Measurements from ENCODE around the gene RAB8B. TPM values are rescaled to one million over a fixed set of nuclear protein-coding genes. Genes with fewer than 3 reads are reported as not detected.

RAB8B gene
- total and polyA plus RNA-seq, 9 of the 15 experiments (the other 6 are each of a cell fraction or from before 2014, with no cell fraction given): 7.8 to 32.1 (median 24.2) TPM

- Histone ChIP-seq H3K9ac (ENCODE audit: insufficient read depth in 1 of 2, low read depth in 2 of 2, low read length in 2 of 2) (no peak overlapping the region), H2AFZ (ENCODE audit: low read depth, low read length) (peak overlapping the region; percentile 29; the same call in 1 of the 2 replicates), H3K27me3 (ENCODE audit: control insufficient read depth in 2 of 2, insufficient read depth in 2 of 2, low read length in 2 of 2) (no peaks in the 10 kb centered on the region), H3K4me1 (replicated peaks in 1 of 2; ENCODE audit: control insufficient read depth in 2 of 2, insufficient read depth in 2 of 2, low read length in 2 of 2) (peaks cover 4 to 16% of the 10 kb centered on the region in 2 experiments; a peak in 4 of 5 replicates), H3K4me2 (ENCODE audit: insufficient read depth, low read length) (no peak overlapping the region), H3K9me3 (replicated peaks; ENCODE audit: control insufficient read depth, insufficient read depth, low read depth, low read length) (no peaks in the 10 kb centered on the region), H3K79me2 (ENCODE audit: control insufficient read depth, insufficient read depth, low read length) (no peaks in the 10 kb centered on the region), H3K9me1 (ENCODE audit: control insufficient read depth, insufficient read depth, low read length) (no peaks in the 10 kb centered on the region), H3K27ac (ENCODE audit: extremely low read depth, low read depth, low read length) (no peak overlapping the region; the same call in 2 of the 3 replicates), H3K4me3 (no peak overlapping the region), H3K36me3 (ENCODE audit: control insufficient read depth, insufficient read depth, low read length) (no peaks in the 10 kb centered on the region), H4K20me1 (replicated peaks; ENCODE audit: control insufficient read depth, insufficient read depth, low read length) (no peaks in the 10 kb centered on the region)
- peak in 2 of 4 experiments; percentile 11 to 30 for DNase-seq (ENCODE audit: extremely low read depth in 1 of 4, low spot score in 3 of 4)
- ATAC-seq: peak; percentile 40; the same call in 2 of the 3 replicates
- peak; percentile 55 for FAIRE-seq
- ChIA-PET POLR2A (interaction anchor here (0.5 to 1.4 kb wide), 12 partner anchors 9 to 136 kb away, joined by 3 to 5 read pairs (median 3); no protein-coding TSS in a partner anchor), CTCF (ENCODE audit: low intra/inter-chr PET ratio) (interaction anchor here (4.5 kb wide), 1 partner anchor 111 kb away, joined by 35 read pairs; no protein-coding TSS in a partner anchor)
- intact Hi-C loops (cut with micrococcal nuclease): no loop called here
- BruUV-seq (replicated peaks): no TSS peak
- in situ Hi-C loops (cut with MboI): loop anchor here (5.0 to 25.0 kb wide), 3 partner anchors 111 to 771 kb away; partner anchors contain the start of gene FBXL22
- TF ChIP-seq ZNF175 (CRISPR knock-in tag; IDR thresholded peaks at IDR 0.05; ENCODE audit: low read depth) (peak; percentile 66; the same call in 1 of the 2 replicates), MIER1 (IDR thresholded peaks at IDR 0.05; ENCODE audit: low read depth) (no peak), RFX5 (IDR thresholded peaks at IDR 0.05; ENCODE audit: low read depth, low read length) (no peak), MAFG (tag; conservative IDR thresholded peaks at IDR 0.05) (no peak), ZKSCAN8 (CRISPR knock-in tag; IDR thresholded peaks at IDR 0.05) (peak; percentile 38; the same call in 1 of the 2 replicates), ZNF408 (CRISPR knock-in tag; IDR thresholded peaks at IDR 0.05; ENCODE audit: low read depth) (no peak), KDM1A (IDR thresholded peaks at IDR 0.05) (no peak), ZNF263 (CRISPR knock-in tag; IDR thresholded peaks at IDR 0.05; ENCODE audit: borderline replicate concordance) (no peak), ILK (tag; IDR thresholded peaks at IDR 0.05; ENCODE audit: borderline replicate concordance, low read depth) (no peak), TAF9B (IDR thresholded peaks at IDR 0.05; ENCODE audit: partially characterized antibody) (no peak), NFYB (IDR thresholded peaks at IDR 0.05; ENCODE audit: extremely low read depth, insufficient read length) (no peak), ZNF589 (CRISPR knock-in tag; IDR thresholded peaks at IDR 0.05; ENCODE audit: low read depth) (peak; percentile 58; the same call in 1 of the 2 replicates)
- TF ChIP-seq, protein P1, sequence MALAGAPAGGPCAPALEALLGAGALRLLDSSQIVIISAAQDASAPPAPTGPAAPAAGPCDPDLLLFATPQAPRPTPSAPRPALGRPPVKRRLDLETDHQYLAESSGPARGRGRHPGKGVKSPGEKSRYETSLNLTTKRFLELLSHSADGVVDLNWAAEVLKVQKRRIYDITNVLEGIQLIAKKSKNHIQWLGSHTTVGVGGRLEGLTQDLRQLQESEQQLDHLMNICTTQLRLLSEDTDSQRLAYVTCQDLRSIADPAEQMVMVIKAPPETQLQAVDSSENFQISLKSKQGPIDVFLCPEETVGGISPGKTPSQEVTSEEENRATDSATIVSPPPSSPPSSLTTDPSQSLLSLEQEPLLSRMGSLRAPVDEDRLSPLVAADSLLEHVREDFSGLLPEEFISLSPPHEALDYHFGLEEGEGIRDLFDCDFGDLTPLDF (CRISPR knock-in tag; IDR thresholded peaks at IDR 0.05): no peak
- TF ChIP-seq, protein P2, sequence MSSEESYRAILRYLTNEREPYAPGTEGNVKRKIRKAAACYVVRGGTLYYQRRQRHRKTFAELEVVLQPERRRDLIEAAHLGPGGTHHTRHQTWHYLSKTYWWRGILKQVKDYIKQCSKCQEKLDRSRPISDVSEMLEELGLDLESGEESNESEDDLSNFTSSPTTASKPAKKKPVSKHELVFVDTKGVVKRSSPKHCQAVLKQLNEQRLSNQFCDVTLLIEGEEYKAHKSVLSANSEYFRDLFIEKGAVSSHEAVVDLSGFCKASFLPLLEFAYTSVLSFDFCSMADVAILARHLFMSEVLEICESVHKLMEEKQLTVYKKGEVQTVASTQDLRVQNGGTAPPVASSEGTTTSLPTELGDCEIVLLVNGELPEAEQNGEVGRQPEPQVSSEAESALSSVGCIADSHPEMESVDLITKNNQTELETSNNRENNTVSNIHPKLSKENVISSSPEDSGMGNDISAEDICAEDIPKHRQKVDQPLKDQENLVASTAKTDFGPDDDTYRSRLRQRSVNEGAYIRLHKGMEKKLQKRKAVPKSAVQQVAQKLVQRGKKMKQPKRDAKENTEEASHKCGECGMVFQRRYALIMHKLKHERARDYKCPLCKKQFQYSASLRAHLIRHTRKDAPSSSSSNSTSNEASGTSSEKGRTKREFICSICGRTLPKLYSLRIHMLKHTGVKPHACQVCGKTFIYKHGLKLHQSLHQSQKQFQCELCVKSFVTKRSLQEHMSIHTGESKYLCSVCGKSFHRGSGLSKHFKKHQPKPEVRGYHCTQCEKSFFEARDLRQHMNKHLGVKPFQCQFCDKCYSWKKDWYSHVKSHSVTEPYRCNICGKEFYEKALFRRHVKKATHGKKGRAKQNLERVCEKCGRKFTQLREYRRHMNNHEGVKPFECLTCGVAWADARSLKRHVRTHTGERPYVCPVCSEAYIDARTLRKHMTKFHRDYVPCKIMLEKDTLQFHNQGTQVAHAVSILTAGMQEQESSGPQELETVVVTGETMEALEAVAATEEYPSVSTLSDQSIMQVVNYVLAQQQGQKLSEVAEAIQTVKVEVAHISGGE (CRISPR knock-in tag; IDR thresholded peaks at IDR 0.05): 0 out of 6 replicates have a peak, but pooled peaks of 1 of the 3 experiments have one; percentile 4
- TF ChIP-seq, protein P3, sequence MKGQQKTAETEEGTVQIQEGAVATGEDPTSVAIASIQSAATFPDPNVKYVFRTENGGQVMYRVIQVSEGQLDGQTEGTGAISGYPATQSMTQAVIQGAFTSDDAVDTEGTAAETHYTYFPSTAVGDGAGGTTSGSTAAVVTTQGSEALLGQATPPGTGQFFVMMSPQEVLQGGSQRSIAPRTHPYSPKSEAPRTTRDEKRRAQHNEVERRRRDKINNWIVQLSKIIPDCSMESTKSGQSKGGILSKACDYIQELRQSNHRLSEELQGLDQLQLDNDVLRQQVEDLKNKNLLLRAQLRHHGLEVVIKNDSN (CRISPR knock-in tag; IDR thresholded peaks at IDR 0.05): peak; percentile 29; the same call in 1 of the 2 replicates
Measured at GRCh38 chr15:63291507-63291906, 102.1 kb downstream of the RAB8B start.
